DND-41 (cell line): ENCODE data around the gene AGRN.

Experiments
- CTCF ChIP-seq: IDR thresholded peaks from 2 replicates; pipeline ENCODE4 v1.5.1; 2012; ENCODE audit warnings: borderline replicate concordance, low read length, moderate library complexity, mild to moderate bottlenecking; ENCODE audit not compliant: poor library complexity, severe bottlenecking; ENCODE audit errors: extremely low read depth
- EZH2 ChIP-seq: IDR thresholded peaks from 3 replicates; pipeline ENCODE4 v1.6.1; 2012; ENCODE audit warnings: borderline replicate concordance, low read depth, mild to moderate bottlenecking, moderate library complexity, low read length, inconsistent platforms; ENCODE audit not compliant: severe bottlenecking

GRCh38 chr1:998745-998994 is 21.2 kb upstream of the AGRN start:
- TF ChIP-seq CTCF (no peak), EZH2 (no peak)
